HG03439 (cell line): ENCODE measurements around the gene HTR6.

Experiments used
- ATAC-seq: cut with Tn5 transposase; IDR thresholded peaks from one replicate; pipeline ENCODE4 v1.9.1; 2021; ENCODE audit warnings: mild to moderate bottlenecking, moderate library complexity; ENCODE audit not compliant: unreplicated experiment

Gene HTR6

DNA sequence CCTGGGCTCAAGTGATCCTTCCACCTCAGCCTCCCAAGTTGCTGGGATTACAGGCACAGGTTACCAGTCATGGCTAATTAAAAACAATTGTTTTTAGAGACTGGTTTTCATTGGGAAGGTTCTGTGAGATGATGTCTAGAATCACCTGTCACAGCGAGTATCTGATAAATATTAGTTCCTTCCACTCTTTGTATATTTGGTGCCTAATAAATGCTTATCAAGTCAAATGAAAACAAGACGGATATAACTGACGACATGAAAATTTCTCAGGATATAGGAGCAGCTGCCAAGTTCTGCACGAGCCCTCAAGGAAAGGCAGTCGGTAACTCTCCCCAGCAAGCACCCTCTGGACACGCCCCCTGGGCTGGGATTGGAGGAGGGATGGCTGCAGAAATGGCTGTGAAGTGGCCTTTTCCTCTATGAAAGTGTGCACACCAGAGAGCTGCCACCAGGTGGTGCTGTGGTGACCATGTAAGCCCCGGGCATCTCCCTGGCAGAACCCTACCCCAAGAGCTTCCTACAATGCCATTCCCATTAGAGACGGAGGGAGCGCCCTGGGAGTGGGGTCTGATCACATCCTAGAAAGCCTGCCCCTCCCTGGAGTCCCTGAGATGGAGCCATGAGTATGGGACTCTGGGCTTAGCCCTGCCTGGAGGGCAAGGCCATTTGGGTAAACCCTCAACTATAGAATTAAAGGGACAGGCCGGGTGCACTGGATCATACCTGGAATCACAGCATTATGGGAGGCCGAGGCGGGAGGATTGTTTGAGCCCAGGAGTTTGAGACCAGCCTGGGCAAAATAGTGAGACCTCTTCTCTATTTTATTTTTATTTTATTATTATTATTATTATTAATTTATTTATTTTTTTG is 50.9 kb downstream of the HTR6 start:
- no peak for ATAC-seq

GRCh38 chr1:19717467-19717866 is 52.8 kb downstream of the HTR6 start:
- no peak for ATAC-seq

DNA sequence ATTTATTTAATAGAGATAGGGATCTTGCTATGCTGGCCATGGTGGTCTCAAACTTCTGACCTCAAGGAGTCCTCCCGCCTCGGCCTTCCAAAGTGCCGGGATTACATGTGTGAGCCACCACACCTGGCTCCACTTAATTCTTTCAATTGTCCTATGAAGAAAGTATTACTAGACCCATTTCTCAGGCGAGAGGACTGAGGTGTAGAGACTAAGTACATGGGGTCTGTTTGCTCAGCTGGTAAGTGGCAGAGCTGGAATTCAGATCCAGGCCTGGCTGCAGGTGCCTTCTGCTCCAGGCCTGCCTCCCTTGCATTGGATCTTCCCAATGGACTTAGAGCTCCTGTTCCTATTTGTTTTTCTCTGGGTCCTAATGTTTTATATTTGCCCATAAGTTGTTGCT is 55.5 kb downstream of the HTR6 start:
- no peak for ATAC-seq

DNA sequence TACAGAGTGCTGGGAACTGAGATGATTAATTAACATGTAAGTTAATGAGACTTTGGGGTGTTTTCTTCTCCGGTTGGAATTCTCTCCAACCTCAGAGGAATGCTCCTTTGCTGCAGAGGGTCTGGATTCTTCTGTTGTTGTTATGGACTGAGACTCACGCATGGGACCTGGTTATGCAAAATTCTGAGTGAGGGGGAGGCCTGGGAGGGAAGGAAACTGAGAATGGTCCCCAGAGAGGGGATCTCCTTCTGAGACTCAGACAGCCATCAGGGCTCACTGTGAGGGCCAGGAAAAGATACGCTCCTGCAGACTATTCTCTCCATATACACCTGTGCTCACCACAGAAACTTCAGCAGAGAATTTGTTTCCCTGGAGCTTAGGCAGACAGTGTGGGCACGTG is 56.3 kb downstream of the HTR6 start:
- no peak for ATAC-seq

DNA sequence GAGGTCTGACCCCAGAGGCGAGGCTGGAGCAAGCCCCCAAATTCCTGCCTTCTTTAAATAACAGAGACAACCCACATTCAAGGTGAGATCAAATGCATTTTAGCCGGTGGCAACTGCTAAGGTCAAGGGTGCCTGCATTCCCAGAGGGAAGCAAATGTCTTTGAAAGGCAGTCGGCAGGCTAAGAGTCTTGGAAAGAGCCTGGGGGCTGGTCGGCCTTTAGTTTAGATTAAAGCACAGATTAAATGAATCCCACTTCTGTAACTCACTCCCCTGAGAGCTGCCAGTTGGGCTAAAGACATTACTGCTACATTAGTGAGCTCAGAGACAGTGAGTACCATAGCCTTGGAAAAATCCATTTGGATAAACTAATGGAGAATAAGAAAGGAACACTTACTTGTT is 59.2 kb downstream of the HTR6 start:
- ATAC-seq, result no peak

DNA sequence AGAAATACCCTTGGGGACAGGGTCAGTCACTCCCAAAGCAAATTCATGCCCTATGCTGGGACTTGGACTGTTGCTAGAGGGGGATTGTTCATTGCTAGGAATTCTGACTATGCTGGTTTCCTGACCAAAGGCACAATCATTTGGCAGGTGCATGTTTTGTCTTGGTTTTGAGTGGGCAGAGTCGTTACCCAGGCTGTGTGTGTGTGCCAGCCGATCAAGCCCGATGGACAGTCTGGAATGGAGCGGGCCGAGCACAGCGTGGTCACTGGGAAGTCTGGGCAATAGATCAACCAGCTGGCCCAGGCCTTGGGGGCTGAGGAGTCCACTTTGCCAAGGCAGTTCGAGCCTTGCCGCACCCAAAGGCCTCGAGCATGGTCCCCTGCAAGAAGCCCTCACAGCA is 60.9 kb downstream of the HTR6 start:
- ATAC-seq, result no peak

DNA sequence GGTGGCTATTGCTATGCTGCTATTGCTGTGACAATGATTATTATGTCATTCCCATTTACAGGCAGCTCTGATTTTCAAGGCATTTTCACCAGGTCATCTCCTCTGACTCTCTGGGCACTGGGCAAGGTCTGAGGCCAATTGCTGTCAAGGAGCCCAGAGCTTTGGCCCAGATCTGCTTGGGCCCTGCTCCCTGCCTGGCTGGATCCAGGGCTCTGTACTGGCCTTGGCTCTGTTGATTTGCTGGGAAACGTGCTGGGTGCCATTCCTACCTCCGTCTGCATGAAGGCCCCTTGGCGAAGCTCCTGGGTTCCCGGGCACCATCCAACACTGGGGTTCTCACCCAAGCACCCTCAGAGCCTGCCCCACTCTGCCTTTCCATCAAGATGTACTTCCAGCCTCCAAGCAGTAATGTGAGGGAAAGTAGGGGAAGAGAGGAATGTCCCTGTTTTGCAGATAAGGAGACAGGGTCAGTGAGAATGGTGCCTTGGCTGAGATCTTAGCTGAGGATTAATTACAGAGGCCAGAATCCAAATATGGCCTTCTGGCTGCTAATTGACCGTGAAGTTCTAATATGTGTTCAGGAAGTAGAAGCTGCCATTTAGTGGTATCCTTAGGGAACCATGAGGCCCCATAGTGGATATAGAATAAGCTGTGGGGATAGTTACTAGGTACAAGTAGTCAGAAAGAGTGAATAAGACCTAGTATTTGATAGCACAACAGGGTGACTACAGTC is 63.9 kb downstream of the HTR6 start:
- no peak for ATAC-seq

DNA sequence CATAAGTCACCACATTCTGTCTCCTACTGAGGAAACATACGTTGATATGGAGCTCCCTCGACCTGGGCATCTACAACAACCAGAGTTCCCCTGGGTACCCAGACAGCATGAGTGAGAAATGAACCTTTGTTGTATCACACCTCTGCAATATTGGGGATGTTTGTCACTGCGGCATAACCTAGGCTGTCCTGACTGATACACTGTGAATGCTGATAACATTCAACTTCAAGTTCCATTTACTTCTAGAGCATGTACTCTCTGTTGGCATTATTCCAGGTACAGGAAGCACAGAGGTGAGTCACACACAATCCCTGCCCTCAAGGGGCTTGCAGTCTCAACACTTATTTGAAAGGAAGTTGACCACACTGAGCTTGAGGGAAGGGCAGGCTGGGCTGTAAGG is 65.6 kb downstream of the HTR6 start:
- ATAC-seq, result no peak
